Activated CD8-positive, alpha-beta T cell treated with anti-CD3 and anti-CD28 coated beads for 36 hours (primary cell): ENCODE measurements around the gene ZNF697. TPM values are rescaled to one million over a fixed set of nuclear protein-coding genes. Genes with fewer than 3 reads are reported as not detected.

Experiments used
- ATAC-seq: fragments of 200-7000 bp; cut with Tn5 transposase; one replicate; pipeline ENCODE4 v1.10.0; 2021; ENCODE audit warnings: mild to moderate bottlenecking, moderate library complexity
- CTCF ChIA-PET: fragments of 350-600 bp; sonication (Branson Sonifier 250); formaldehyde crosslinking; loops from one replicate; lab custom pipeline; 2021; ENCODE audit warnings: antibody characterized with exemption; lab: Charles Lee
- POLR2A ChIA-PET: fragments of 350-600 bp; sonication (Branson Sonifier 250); formaldehyde crosslinking; loops from one replicate; lab custom pipeline; 2021; ENCODE audit warnings: antibody characterized with exemption; lab: Charles Lee
- DNase-seq: peaks from one replicate; pipeline ENCODE4 v3.0.0-alpha.2; 2020
- H3K27ac Mint-ChIP-seq: one replicate; pipeline ENCODE4 v1.8.0; 2021; ENCODE audit warnings: mild to moderate bottlenecking, mixed read lengths
- H3K27me3 Mint-ChIP-seq: one replicate; pipeline ENCODE4 v1.8.0; 2021; ENCODE audit warnings: mixed read lengths
- H3K36me3 Mint-ChIP-seq: one replicate; pipeline ENCODE4 v1.8.0; 2021; ENCODE audit warnings: low read depth, mixed read lengths
- H3K4me1 Mint-ChIP-seq: one replicate; pipeline ENCODE4 v1.8.0; 2021; ENCODE audit warnings: low read depth, mixed read lengths
- H3K4me3 Mint-ChIP-seq: one replicate; pipeline ENCODE4 v1.8.0; 2021; ENCODE audit warnings: mild to moderate bottlenecking, moderate library complexity, mixed read lengths
- H3K9me3 Mint-ChIP-seq: one replicate; pipeline ENCODE4 v1.8.0; 2021; ENCODE audit warnings: mixed read lengths
- intact Hi-C: fragments of 100-400 bp; cut with micrococcal nuclease; formaldehyde crosslinking; loops from one replicate; pipeline ENCODE4 v1.10.0; 2022
- total RNA-seq, 2 experiments: library from RNA; stranded (reverse); gene quantifications; one replicate each; pipeline ENCODE4 v1.2.3, GENCODE V29; 2021
- TF ChIP-seq, protein P1 (sequence below): fragments of 200-600 bp; IDR thresholded peaks from one replicate; pipeline ENCODE4 v1.8.0; 2022; ENCODE audit warnings: antibody characterized with exemption, mild to moderate bottlenecking

The ZNF697 gene
- total RNA-seq, 2 experiments from 2014 or later: 0.20 to 0.38 TPM

DNA sequence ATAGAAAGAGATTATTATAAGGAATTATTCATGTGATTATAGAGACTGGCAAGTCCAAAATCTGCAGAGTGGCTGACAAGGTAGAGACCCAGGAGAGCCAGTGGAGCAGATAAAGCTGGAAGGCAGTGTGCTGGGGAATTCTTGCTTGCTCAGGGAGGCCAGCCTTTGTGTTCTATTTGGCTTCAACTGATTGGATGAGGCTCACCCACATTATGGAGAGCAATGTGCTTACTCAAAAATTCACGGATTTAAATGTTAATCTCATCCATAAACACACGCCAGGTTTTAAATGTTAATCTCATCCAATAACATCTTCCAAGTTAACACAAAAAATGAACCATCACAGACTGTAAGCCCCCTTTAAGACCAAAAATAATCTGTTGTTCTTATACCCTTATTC is 33.5 kb upstream of the ZNF697 start:
- Mint-ChIP-seq H3K27ac (no peak overlapping the region), H3K27me3 (peaks cover 2% of the 10 kb centered on the region), H3K4me1 (no peaks in the 10 kb centered on the region), H3K36me3 (no peaks in the 10 kb centered on the region), H3K4me3 (no peak overlapping the region), H3K9me3 (no peaks in the 10 kb centered on the region)
- DNase-seq (no peak), ATAC-seq (no peak)
- TF ChIP-seq, protein P1, sequence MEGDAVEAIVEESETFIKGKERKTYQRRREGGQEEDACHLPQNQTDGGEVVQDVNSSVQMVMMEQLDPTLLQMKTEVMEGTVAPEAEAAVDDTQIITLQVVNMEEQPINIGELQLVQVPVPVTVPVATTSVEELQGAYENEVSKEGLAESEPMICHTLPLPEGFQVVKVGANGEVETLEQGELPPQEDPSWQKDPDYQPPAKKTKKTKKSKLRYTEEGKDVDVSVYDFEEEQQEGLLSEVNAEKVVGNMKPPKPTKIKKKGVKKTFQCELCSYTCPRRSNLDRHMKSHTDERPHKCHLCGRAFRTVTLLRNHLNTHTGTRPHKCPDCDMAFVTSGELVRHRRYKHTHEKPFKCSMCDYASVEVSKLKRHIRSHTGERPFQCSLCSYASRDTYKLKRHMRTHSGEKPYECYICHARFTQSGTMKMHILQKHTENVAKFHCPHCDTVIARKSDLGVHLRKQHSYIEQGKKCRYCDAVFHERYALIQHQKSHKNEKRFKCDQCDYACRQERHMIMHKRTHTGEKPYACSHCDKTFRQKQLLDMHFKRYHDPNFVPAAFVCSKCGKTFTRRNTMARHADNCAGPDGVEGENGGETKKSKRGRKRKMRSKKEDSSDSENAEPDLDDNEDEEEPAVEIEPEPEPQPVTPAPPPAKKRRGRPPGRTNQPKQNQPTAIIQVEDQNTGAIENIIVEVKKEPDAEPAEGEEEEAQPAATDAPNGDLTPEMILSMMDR: no peak
- POLR2A ChIA-PET: no interaction called here
- CTCF ChIA-PET: no interaction called here
- intact Hi-C loops: no loop called here

DNA sequence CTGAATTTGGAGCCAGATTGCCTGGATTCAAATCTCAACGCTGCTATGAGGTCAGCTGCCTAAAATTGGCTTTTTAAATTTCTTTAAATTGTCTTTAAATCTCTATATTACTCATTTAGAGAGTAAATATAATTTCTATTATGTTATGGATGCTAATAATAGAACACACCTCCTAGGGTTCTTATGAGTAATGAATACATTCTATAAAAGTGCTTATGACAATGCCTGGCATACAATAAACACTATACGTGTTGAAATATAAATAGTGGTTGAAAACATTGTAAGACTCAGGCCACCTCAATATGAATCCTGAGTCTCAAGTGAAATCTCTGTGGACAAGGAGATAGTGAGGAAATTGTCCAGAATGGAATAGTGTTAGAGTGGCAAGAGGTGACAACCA is 32.7 kb upstream of the ZNF697 start:
- peaks cover under 1% of the 10 kb centered on the region for H3K4me1 Mint-ChIP-seq
- H3K27me3 Mint-ChIP-seq: peaks cover 2% of the 10 kb centered on the region
- no peaks in the 10 kb centered on the region for H3K9me3 Mint-ChIP-seq
- ChIA-PET POLR2A (no interaction called here), CTCF (interaction anchor here (11.4 kb wide), 1 partner anchor 67 kb away, joined by 250 read pairs; no protein-coding TSS in a partner anchor)
- DNase-seq (no peak), ATAC-seq (no peak)
- no peaks in the 10 kb centered on the region for H3K36me3 Mint-ChIP-seq
- no peak overlapping the region for H3K4me3 Mint-ChIP-seq
- TF ChIP-seq, protein P1: no peak
- no peak overlapping the region for H3K27ac Mint-ChIP-seq
- intact Hi-C loops: no loop called here

DNA sequence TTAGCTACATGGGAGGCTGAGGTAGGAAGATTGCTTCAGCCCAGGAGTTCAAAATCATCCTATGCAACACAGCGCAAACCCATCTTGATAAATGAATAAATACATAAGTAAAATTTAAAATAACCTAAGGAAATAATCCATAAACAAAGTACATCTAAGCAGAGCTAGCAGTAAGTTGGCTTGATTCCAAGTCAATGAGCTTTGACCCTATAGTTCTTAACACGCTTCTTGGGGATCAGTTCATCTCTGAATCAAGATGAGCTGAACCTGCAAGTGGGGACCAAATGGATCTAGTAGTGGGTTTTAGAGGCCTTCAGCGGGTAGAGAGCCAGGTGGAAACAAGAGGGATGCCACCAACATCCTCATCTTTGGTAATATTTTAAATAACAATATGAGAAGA is 32.1 kb upstream of the ZNF697 start:
- Mint-ChIP-seq H3K4me3 (no peak overlapping the region), H3K4me1 (peaks cover 4% of the 10 kb centered on the region), H3K9me3 (no peaks in the 10 kb centered on the region), H3K27me3 (peaks cover 2% of the 10 kb centered on the region), H3K27ac (no peak overlapping the region), H3K36me3 (no peaks in the 10 kb centered on the region)
- DNase-seq (no peak), ATAC-seq (no peak)
- ChIA-PET CTCF (interaction anchor here (11.4 kb wide), 1 partner anchor 66 kb away, joined by 250 read pairs; no protein-coding TSS in a partner anchor), POLR2A (no interaction called here)
- TF ChIP-seq, protein P1: no peak
- intact Hi-C loops: no loop called here

DNA sequence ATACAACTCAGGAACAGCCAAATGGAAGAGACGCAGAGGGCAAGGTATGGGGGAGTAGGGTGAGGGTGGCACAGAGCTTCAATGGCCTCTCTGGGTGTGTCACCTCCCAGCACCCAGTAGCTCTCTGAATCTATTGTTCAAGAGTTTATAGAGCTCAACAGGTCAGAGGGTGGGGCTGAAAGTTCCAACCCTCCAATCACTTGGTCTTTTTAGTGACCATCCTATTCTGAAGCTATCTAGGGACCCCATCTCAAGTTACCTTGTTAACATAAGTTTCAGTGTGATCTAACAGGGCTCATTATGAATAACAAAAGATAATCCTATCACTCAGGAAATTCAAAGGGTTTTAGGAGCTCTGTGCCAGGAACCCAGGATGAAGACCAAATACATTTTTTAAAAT is 31.2 kb upstream of the ZNF697 start:
- CTCF ChIA-PET: interaction anchor here (1.0 to 11.4 kb wide), 2 partner anchors 65 to 404 kb away, joined by 3 to 250 read pairs; no protein-coding TSS in a partner anchor
- TF ChIP-seq, protein P1: no peak
- no peaks in the 10 kb centered on the region for H3K9me3 Mint-ChIP-seq
- ATAC-seq: no peak
- H3K27ac Mint-ChIP-seq: no peak overlapping the region
- no peak overlapping the region for H3K4me3 Mint-ChIP-seq
- POLR2A ChIA-PET: no interaction called here
- H3K27me3 Mint-ChIP-seq: peaks cover 2% of the 10 kb centered on the region
- DNase-seq: no peak
- H3K36me3 Mint-ChIP-seq: no peaks in the 10 kb centered on the region
- intact Hi-C loops: loop anchor here (5.0 kb wide), 1 partner anchor 67 kb away; no protein-coding TSS in a partner anchor
- peaks cover 4% of the 10 kb centered on the region for H3K4me1 Mint-ChIP-seq

DNA sequence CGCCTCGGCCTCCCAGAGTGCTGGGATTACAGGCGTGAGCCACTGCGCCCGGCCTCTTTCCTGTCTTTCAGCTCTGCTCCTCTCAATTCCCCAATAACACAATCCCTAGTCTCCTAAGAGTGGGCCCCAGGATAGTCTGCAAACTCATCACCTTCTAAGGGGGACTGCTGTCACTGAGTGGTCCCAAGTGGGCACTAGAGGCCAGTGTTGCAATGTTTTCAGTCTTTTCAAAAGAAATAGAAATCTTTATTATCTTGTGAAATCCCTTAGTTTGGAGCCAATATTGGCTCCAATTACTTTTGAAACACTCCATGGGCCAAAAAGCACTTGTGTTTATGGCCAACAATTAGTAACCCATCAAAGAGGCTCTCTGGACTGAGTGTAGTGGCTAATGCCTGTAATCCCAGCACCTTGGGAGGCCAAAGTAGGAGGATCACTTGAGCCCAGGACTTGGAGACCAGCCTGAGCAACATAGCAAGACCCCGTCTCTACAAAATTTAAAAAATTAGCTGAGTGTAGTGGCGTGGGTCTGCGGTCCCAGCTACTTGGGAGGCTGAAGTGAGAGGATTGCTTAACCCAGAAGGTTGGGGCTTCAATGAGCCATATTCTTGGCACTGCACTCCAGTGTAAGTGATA is 28.6 kb upstream of the ZNF697 start:
- intact Hi-C loops: loop anchor here (5.0 kb wide), 1 partner anchor 64 kb away; no protein-coding TSS in a partner anchor
- TF ChIP-seq, protein P1: no peak
- CTCF ChIA-PET: interaction anchor here (0.8 to 11.4 kb wide), 13 partner anchors 10 to 389 kb away, joined by 3 to 250 read pairs (median 4); no protein-coding TSS in a partner anchor
- H3K27ac Mint-ChIP-seq: no peak overlapping the region
- POLR2A ChIA-PET: no interaction called here
- H3K27me3 Mint-ChIP-seq: peaks cover 4% of the 10 kb centered on the region
- H3K36me3 Mint-ChIP-seq: no peaks in the 10 kb centered on the region
- ATAC-seq (no peak), DNase-seq (no peak)
- H3K4me1 Mint-ChIP-seq: peaks cover 4% of the 10 kb centered on the region
- no peak overlapping the region for H3K4me3 Mint-ChIP-seq
- no peaks in the 10 kb centered on the region for H3K9me3 Mint-ChIP-seq
